ENCODE data around the gene SEC63.

The SEC63 gene

GRCh38 chr6:107853230-107853629, 104.8 kb downstream of the SEC63 start:
- FAIRE-seq, result no peak

GRCh38 chr6:107849325-107849724, 108.7 kb downstream of the SEC63 start:
- no peak for FAIRE-seq

DNA sequence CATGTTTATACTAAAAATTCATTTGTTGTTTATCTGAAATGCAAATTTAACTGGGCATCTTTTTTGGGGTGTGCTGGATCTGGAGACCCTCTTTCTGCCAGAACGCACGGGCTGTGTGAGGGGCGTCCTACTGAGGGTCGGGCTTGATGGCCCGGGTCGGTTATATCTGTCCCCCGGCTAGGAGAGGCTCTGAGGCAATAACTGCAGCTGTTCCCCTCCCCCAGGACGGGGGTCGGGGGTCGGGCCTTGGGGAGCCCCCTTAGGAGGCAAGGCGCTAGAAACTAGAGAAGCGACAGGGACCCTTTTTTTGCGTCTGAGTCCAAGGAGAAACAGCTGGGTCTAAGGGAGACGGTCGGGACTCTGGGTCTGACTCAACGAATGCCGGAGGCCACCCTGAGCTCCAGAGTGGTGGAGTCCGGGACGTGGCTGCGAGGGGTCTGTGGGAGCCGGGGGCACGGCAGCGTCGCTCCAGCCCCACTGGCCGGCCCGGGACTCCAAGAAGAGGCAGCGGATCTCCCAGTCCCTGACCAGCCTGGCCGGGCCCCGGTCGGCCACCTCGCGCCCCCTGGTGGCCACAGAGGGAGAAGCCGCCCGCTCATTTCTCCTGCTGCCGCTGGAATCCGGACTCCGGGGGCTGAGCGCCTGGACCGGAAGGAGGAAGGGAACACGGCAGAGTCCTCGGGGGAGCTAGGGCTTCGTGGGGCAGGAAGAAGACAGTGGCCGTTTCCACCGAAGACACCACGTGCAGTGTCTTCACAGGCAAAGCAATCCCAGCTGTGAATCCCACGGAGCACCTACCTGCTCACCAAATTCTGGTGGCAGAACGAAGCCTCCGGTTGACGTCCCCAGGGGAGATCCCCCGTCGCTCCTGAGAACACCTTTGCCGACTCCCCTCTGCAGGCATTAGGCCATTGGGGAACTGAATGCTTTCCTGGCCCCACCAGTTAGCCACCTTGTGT, 109.9 kb downstream of the SEC63 start:
- FAIRE-seq, result no peak

GRCh38 chr6:107846262-107846795, 111.7 kb downstream of the SEC63 start:
- FAIRE-seq, result no peak

GRCh38 chr6:107845777-107846176, 112.2 kb downstream of the SEC63 start:
- FAIRE-seq, result no peak

DNA sequence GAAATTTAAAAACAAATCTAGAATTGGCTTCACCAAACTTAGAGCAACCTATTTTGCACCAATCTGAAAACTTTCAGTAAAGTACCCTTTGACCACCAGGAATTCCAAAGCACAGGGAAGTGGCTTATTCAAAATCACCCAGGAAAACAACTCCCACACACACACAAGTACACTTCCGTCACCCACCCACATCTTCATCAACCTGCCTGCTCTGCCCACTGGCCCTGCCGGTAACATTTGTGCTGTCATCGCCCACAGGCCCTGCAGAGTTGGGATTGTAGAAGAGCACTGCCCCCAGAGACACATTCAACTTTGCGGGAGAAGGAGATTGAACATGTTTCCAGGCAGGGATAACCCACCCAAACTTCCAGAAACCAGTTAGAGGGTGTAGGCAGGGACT, 114.6 kb downstream of the SEC63 start:
- no peak for FAIRE-seq

- no peak for FAIRE-seq
Observed at GRCh38 chr6:107841275-107841670, 116.7 kb downstream of the SEC63 start.

DNA sequence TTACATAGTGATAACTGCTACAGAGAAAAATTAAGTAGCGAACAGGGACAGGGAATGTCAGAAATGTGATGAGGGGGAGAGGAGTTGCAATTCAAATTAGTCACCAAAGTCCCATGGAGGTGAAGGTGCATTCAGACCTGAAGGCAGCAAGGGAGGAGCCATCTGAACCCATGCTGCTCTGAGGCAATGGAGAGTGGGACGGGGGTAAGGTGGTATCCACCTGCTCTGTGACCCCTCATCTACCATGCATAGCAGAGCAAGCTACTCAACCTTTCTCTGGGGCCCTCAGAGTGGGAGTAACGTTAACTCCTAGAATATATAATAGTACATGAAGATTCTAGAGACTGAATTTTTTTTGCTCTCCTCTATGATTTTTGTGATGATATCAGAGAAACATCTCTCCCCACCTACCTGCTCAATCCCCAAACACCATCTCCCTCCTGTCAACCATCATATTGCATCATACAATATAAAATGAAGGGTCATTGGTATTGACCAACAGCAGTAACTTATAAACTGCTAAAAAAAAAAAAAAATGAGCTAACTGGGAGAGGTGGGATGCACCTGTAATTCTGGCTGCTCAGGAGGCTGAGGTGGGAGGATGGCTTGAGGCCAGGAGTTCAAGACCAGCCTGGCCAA, 117.3 kb downstream of the SEC63 start:
- no peak for FAIRE-seq

DNA sequence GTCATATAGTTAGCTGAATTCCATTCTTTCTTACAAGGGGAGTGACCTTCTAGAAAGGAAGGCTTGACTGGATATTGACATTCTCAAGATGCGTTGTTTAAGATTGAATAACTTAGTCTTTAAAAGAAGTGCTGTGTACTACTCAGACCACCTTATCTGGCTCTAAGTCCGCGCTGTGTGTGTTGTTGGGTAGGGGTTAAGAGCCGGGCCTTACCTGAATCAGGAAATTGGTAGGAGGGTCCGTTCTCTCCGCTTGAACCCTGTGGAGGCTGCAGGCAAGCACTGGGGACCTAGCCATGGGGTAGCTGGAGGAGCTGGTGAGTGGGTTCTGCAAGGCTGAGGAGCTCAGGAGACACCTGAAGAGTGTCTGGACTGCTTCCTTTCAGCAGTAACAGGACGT, 124.9 kb downstream of the SEC63 start:
- FAIRE-seq, result no peak

- no peak for FAIRE-seq
Observed at GRCh38 chr6:107832151-107833056, 125.6 kb downstream of the SEC63 start.

DNA sequence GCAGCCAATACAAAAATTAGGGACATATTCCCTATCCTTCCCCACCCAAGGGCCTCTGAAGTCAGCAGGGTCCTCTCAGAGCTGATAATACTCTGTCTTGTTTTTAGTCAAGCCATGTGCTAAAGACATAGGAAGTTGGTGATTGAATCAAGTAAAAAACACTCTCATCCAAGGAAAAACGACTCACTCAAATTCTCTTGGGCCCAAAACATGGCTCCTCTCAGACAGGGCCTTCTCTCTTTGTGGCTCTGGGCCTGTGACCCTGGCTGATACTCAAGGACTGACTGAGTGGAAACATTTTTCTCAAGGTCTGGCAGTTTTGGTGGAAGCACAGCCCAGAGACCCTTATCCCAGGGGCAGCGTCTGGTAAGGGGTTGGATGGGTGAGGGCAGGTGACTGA, 127.9 kb downstream of the SEC63 start:
- FAIRE-seq, result no peak

GRCh38 chr6:107827541-107827940, 130.5 kb downstream of the SEC63 start:
- no peak for FAIRE-seq

DNA sequence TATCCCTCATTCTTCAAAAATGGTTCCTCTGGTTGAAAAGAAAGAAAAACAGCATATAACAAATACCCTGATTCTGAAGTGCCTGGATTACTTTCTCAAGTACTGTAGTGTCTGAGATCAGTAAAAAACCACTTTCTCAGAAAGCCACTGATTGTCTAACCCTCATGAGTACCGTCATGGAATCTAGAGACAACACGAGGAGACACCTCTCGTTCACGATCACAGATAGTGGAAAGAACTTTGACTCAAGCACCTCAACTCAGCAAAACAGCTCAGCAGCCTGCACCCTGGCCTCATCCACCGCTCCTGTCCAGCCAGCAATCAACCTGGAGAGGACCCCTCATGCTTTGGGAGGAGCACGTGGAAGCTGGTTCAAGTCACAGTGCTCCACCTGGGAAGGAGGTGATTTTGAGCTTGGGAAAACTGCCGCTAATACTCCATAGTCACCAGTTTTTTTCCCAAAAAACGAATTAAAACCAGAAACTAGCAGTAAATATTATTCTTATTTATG, 134.9 kb downstream of the SEC63 start:
- FAIRE-seq, result no peak

GRCh38 chr6:107822176-107823046, 135.6 kb downstream of the SEC63 start:
- FAIRE-seq, result peak; percentile 83

GRCh38 chr6:107821591-107821990, 136.4 kb downstream of the SEC63 start:
- FAIRE-seq, result no peak

- peak; percentile 84 for FAIRE-seq
Observed at GRCh38 chr6:107820338-107821261, 137.4 kb downstream of the SEC63 start.

- FAIRE-seq, result no peak
Observed at GRCh38 chr6:107819964-107820337, 138.1 kb downstream of the SEC63 start.

DNA sequence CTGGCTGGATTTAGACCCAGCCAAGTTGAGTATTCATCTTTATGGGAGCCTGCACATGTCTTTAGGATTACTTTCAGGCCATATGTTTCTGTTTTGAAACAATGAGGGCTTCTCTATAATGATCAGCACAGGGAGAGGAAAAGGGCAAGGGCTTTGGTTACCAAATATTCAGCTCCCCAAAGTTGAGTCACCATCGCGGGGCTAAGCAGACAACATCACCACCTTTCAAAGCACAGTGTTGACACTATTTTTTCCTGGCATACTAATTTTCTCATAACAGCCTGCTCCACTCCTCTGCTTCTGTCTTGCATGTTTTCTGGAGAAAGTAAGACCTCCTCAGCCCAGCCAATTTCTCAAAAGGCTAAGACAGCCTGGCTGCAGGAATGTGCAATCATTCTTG, 138.8 kb downstream of the SEC63 start:
- FAIRE-seq, result no peak

- no peak for FAIRE-seq
Observed at GRCh38 chr6:107818272-107818671, 139.7 kb downstream of the SEC63 start.

DNA sequence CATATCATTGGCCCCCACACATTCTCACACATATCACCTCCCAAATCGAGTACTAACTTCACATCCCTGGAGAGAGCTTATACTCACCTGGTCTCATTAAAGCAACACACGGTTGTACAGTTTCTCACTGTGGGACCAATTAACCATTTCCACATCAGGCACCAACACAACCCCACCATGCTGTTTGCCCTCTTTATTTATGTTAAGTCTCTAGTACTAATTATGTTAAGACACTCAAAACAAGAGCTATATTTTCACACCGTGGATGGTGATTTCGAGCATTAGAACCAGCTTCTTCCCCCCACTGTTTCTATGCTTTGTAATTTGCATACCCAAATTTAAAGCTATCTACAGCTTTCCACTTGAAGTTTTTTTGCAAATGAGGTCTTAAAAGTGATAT, 140.2 kb downstream of the SEC63 start:
- FAIRE-seq, result no peak
